Mucosa of stomach (tissue), 1 donor: Measurements from ENCODE around the gene CXCR4.

Source experiments
- H3K27me3 ChIP-seq: one replicate; pipeline ENCODE4 v1.7.0; 2013; ENCODE audit warnings: mild to moderate bottlenecking, low read length; ENCODE audit not compliant: control insufficient read depth, insufficient read depth
- H3K36me3 ChIP-seq: one replicate; pipeline ENCODE4 v1.7.0; 2013; ENCODE audit warnings: low read length; ENCODE audit not compliant: control insufficient read depth, insufficient read depth
- H3K4me1 ChIP-seq: one replicate; pipeline ENCODE4 v1.7.0; 2013; ENCODE audit warnings: mild to moderate bottlenecking, low read length; ENCODE audit not compliant: control insufficient read depth, insufficient read depth
- H3K4me3 ChIP-seq: one replicate; pipeline ENCODE4 v1.7.0; 2013; ENCODE audit warnings: low read length
- H3K9ac ChIP-seq: one replicate; pipeline ENCODE4 v1.7.0; 2013; ENCODE audit warnings: mild to moderate bottlenecking, low read length, moderate library complexity
- H3K9me3 ChIP-seq: one replicate; pipeline ENCODE4 v1.7.0; 2013; ENCODE audit warnings: mild to moderate bottlenecking, low read length, moderate library complexity; ENCODE audit not compliant: control insufficient read depth
- donor health status: Pancreatic carcinoma.

CXCR4 gene

GRCh38 chr2:136117909-136118818, at the start of gene CXCR4:
Gene CXCR4, minus strand, starts transcription at chr2:136118149. Its CDS starts 89 bp downstream, at chr2:136118060.
- H3K27me3 ChIP-seq = peaks cover 31% of the 10 kb centered on the region
- H3K36me3 ChIP-seq = no peaks in the 10 kb centered on the region
- peak within 1 kb of the TSS; percentile 68 for H3K9ac ChIP-seq
- H3K9me3 ChIP-seq = no peaks in the 10 kb centered on the region
- H3K4me3 ChIP-seq = peak within 1 kb of the TSS; percentile 44
- peaks cover 13% of the 10 kb centered on the region for H3K4me1 ChIP-seq

DNA sequence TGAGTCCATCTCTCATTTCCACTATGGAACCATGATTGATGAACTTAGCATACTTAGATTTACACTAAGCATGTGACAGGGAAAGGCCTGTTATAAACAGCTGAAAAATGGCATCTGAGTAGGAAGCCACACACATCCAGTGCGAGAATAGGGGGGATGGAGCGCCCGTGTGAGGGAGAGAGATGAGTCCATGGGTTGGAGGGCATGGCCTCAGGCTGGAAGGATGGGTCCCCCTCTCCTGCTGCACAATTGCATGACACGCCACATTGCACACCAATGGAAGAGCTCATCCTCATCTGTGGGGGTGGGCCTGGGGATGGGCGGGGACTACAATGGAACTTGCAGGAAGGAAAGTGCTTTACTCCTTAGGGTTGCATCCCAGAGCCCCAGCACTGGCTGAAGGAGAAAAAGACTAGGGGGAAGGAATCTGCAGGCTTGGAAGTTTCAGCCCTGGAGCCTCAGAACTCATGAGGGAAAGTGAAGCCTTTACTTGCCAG, 46.4 kb upstream of the CXCR4 start:
- H3K9ac ChIP-seq = no peak overlapping the region
- H3K4me1 ChIP-seq = no peaks in the 10 kb centered on the region
- H3K4me3 ChIP-seq = no peak overlapping the region
- no peaks in the 10 kb centered on the region for H3K36me3 ChIP-seq
- no peaks in the 10 kb centered on the region for H3K9me3 ChIP-seq
- no peaks in the 10 kb centered on the region for H3K27me3 ChIP-seq

GRCh38 chr2:136162438-136162837, 44.5 kb upstream of the CXCR4 start:
- no peaks in the 10 kb centered on the region for H3K9me3 ChIP-seq
- H3K4me3 ChIP-seq = no peak overlapping the region
- H3K9ac ChIP-seq = no peak overlapping the region
- H3K36me3 ChIP-seq = no peaks in the 10 kb centered on the region
- H3K27me3 ChIP-seq = no peaks in the 10 kb centered on the region
- H3K4me1 ChIP-seq = no peaks in the 10 kb centered on the region

- H3K4me1 ChIP-seq = no peaks in the 10 kb centered on the region
- no peaks in the 10 kb centered on the region for H3K27me3 ChIP-seq
- no peaks in the 10 kb centered on the region for H3K9me3 ChIP-seq
- H3K36me3 ChIP-seq = no peaks in the 10 kb centered on the region
- no peak overlapping the region for H3K9ac ChIP-seq
- no peak overlapping the region for H3K4me3 ChIP-seq
Measured at GRCh38 chr2:136156411-136156810, 38.5 kb upstream of the CXCR4 start.

DNA sequence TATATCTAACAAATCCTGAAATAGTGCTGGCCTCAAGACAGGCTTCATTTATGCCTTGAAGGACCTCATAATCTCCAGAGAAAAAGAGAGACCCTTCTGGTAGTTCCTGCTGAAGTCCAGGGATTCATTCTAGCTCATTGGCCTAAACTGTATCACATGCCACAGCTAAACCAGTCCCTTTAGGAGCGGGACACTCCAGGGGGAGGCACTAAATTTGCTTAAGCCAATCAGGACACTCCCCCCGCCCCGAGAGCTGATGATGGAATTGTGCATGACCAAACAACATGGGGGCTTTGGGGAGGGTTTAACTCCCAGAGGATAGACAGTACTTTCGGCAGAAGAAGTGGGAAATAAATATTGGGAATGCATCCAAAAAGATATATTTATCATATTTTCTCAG, 36.4 kb upstream of the CXCR4 start:
- Histone ChIP-seq H3K4me1 (no peaks in the 10 kb centered on the region), H3K27me3 (no peaks in the 10 kb centered on the region), H3K9ac (no peak overlapping the region), H3K9me3 (no peaks in the 10 kb centered on the region), H3K36me3 (no peaks in the 10 kb centered on the region), H3K4me3 (no peak overlapping the region)

DNA sequence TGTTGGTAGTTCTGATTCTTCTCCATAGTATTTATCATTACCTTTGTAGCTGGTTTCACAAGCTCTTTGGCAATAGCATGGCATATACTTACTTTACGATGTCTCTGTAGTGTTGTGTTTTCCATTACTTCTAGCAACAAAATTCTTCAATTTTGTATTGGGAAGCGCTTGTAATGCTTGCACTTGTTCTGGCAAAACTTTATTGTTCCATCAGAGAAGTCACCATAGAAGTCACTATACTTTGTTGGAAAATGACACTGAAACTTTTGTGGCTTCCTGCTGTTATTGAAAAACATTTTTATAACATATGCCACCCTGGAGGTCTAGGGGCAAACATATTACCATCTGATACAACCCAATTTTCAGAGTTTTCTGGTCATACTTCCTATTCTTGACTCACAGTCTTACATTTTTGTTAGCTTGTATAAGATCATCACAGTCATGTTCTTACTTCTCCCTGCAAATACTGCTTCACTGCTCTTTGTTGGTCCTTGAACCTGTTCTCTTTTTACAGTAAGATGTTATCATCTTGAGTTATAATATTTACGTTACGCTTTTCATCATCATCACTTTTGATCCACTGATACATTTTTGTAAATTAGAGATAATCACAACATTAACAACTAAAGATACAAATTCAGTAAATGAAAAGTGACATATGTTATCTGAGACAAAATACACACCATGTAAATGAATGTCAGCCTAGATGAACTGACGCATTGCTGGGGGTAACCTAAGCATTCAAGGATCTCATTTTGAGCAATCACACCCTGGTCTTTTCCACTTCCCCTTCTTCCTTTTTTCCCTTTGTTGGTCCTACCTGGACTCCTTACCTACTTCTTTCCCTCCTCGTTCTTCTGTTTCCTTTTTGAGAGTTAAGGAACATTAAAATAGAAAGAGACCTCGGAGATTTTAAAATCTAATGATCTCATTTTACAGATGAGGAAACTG, 33.3 kb upstream of the CXCR4 start:
- Histone ChIP-seq H3K9ac (no peak overlapping the region), H3K9me3 (no peaks in the 10 kb centered on the region), H3K36me3 (no peaks in the 10 kb centered on the region), H3K4me3 (no peak overlapping the region), H3K27me3 (no peaks in the 10 kb centered on the region), H3K4me1 (no peaks in the 10 kb centered on the region)

- no peak overlapping the region for H3K4me3 ChIP-seq
Measured at GRCh38 chr2:136149011-136149410, 31.1 kb upstream of the CXCR4 start.

GRCh38 chr2:136146564-136146963, 28.6 kb upstream of the CXCR4 start:
- H3K36me3 ChIP-seq = no peaks in the 10 kb centered on the region
- H3K9me3 ChIP-seq = no peaks in the 10 kb centered on the region
- H3K4me3 ChIP-seq = no peak overlapping the region
- no peaks in the 10 kb centered on the region for H3K27me3 ChIP-seq
- H3K9ac ChIP-seq = no peak overlapping the region
- H3K4me1 ChIP-seq = no peaks in the 10 kb centered on the region

More at GRCh38 chr2:136149011-136149410, 31.1 kb upstream of the CXCR4 start:
- no peaks in the 10 kb centered on the region for H3K4me1 ChIP-seq
- H3K9me3 ChIP-seq = no peaks in the 10 kb centered on the region
- H3K36me3 ChIP-seq = no peaks in the 10 kb centered on the region
- H3K9ac ChIP-seq = no peak overlapping the region
- H3K27me3 ChIP-seq = no peaks in the 10 kb centered on the region

DNA sequence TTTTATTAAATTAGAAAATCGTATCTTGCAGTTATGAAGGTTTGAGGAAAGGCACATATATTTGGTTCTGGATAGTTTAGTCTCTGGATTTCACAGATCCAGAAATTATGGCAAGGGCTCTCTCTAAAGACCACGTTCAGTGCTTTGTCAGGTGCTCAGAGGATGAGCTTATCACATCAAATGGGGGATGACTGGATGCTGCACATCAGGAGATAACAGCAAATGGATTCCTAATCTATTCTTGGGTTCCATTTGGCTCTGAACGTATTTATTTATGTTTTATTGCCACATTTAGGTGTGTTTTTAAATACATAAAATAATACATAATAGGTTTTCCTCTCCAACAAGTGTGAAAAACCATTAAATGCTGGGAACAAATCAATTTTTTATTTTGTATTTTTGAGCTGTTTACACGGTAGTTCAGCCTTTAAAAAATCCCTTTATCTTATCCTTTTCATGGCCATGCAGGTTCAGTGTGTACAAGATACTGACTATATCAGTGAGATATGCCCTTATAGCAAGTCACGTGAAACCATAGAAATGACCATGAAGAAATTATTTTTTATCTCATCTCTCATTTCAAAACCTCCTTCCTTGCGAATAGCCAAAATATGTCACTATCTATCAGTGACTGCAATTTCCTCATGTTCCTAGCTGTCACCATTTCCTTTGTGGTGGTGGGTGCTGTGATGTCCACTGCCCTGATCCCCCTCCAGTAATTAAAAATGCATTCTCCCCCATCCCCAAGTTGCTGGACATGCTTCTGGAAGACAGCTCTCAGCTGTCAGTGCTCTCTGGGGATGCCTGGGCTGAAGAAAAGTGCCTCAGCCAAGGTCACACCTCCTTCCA, 25.9 kb upstream of the CXCR4 start:
- H3K27me3 ChIP-seq = no peaks in the 10 kb centered on the region
- no peaks in the 10 kb centered on the region for H3K36me3 ChIP-seq
- H3K4me1 ChIP-seq = no peaks in the 10 kb centered on the region
- H3K9ac ChIP-seq = no peak overlapping the region
- no peaks in the 10 kb centered on the region for H3K9me3 ChIP-seq
- no peak overlapping the region for H3K4me3 ChIP-seq

DNA sequence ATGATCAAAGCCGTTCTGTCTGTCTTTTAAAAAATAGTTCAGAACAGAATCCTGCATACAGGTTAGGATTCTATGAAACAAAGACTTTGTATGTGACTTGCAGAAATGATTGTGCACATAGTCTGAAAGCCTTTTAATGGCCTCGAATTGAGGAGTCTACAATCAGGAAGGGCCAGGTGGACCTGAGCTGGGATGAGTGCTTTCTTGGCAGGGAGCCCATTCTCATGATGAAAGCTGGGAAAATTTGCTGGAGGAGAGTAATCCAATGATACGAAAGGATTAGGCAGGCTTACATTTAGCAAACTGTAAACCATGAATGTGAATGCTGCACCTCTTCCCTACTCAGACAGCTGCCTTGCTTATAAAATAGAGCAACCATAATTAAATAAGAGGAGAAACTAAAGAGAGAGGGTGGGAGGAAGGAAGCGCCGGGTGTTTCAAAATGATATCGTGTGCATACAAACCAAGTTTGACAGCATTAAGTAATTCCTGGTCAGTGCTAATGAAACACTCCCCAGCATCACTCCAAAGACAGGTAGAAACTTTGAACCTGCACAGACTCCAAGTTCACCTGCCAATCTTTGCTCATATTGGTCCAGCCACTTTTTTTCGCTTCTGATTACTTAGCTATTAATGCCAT, 23.7 kb upstream of the CXCR4 start:
- Histone ChIP-seq H3K36me3 (no peaks in the 10 kb centered on the region), H3K9me3 (no peaks in the 10 kb centered on the region), H3K9ac (no peak overlapping the region), H3K4me3 (no peak overlapping the region), H3K27me3 (no peaks in the 10 kb centered on the region), H3K4me1 (no peaks in the 10 kb centered on the region)

DNA sequence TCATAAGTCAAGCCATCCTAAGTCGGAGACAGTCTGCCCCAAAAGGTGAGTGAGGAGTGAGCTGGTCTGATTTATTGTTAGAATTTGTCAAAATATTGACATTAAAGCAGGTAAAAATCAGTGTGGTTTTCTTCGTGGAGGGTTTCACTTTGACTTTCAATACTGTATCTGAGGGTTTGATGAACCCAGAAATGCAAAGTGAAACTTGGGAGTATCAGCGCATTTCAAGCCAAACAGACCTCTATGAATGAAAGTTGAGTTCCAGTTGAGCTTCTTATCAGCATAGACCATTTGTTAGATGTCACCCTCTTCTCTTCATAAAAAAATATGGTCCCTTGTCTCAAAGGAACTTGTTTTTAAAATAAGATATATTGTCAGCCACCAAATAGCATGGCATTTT, 21.7 kb upstream of the CXCR4 start:
- Histone ChIP-seq H3K9ac (no peak overlapping the region), H3K36me3 (no peaks in the 10 kb centered on the region), H3K9me3 (no peaks in the 10 kb centered on the region), H3K4me1 (no peaks in the 10 kb centered on the region), H3K4me3 (no peak overlapping the region), H3K27me3 (no peaks in the 10 kb centered on the region)
